HUES48 (cell line): ENCODE measurements around the gene RASA3.

ENCODE experiments used
- H3K27ac ChIP-seq: one replicate; pipeline ENCODE4 v1.7.0; 2013; ENCODE audit warnings: low read depth, low read length, inconsistent platforms
- H3K27me3 ChIP-seq: 2 replicates; pipeline ENCODE4 v1.6.1; 2013; ENCODE audit warnings: mild to moderate bottlenecking, low read length; ENCODE audit not compliant: control insufficient read depth, insufficient read depth
- H3K36me3 ChIP-seq: 2 replicates; pipeline ENCODE4 v1.6.1; 2013; ENCODE audit warnings: low read length; ENCODE audit not compliant: control insufficient read depth, insufficient read depth
- H3K4me1 ChIP-seq: 2 replicates; pipeline ENCODE4 v1.6.1; 2013; ENCODE audit warnings: mild to moderate bottlenecking, low read length; ENCODE audit not compliant: control insufficient read depth, insufficient read depth
- H3K4me3 ChIP-seq: 2 replicates; pipeline ENCODE4 v1.5.1; 2013; ENCODE audit warnings: mild to moderate bottlenecking, low read depth, low read length
- H3K9ac ChIP-seq: 2 replicates; pipeline ENCODE4 v1.6.1; 2013; ENCODE audit warnings: mild to moderate bottlenecking, low read depth, low read length, moderate library complexity
- H3K9me3 ChIP-seq: 2 replicates; pipeline ENCODE4 v1.6.1; 2013; ENCODE audit warnings: low read length; ENCODE audit not compliant: control insufficient read depth, insufficient read depth

The RASA3 gene

DNA sequence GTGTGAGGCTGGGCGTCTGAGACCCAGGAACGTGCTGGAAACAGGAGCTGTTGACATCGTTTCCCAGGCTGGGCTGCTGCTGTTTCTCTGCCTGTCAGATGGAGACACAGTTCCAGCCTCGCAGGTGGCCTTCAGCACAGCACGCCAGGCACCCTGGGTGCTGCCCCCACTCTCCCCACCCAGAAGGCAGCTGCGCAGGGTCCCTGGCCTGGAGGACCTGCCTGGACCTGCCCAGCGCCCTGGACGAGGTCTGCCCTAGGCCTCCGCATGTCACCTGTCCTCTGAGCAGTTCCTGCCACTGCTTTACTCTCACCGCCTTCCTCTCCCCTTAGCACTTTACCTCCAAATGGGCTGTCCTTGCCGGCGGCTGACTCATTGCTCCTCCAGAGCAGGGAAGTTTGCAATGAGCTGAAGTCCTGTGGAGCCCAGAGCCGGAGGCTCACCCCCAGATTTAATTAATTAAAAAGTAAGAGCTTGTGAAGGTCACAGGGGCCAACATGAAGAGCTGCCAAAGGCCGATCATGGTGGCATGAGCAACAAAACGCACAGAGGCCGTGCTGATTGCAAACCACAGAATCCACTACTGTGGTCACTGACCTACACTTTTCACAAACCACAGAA is 190.7 kb downstream of the RASA3 start:
- Histone ChIP-seq H3K4me3 (no peak overlapping the region), H3K9ac (no peak overlapping the region), H3K4me1 (no peaks in the 10 kb centered on the region), H3K27ac (no peak overlapping the region), H3K36me3 (no peaks in the 10 kb centered on the region), H3K9me3 (no peaks in the 10 kb centered on the region), H3K27me3 (no peaks in the 10 kb centered on the region)

GRCh38 chr13:113939944-113940297 is 192.5 kb downstream of the RASA3 start:
- Histone ChIP-seq H3K36me3 (no peaks in the 10 kb centered on the region), H3K9ac (no peak overlapping the region), H3K27ac (no peak overlapping the region), H3K4me3 (no peak overlapping the region), H3K9me3 (no peaks in the 10 kb centered on the region), H3K27me3 (no peaks in the 10 kb centered on the region), H3K4me1 (peaks cover 3% of the 10 kb centered on the region; the same call in 1 of the 2 replicates)

- no peak overlapping the region for H3K4me3 ChIP-seq
- no peaks in the 10 kb centered on the region for H3K27me3 ChIP-seq
- H3K36me3 ChIP-seq: no peaks in the 10 kb centered on the region
- H3K9ac ChIP-seq: no peak overlapping the region
- no peak overlapping the region for H3K27ac ChIP-seq
- H3K4me1 ChIP-seq: peaks cover 3% of the 10 kb centered on the region; the same call in 1 of the 2 replicates
- H3K9me3 ChIP-seq: no peaks in the 10 kb centered on the region
These were observed 193.1 kb downstream of the RASA3 start for GRCh38 chr13:113939129-113939943.

- no peaks in the 10 kb centered on the region for H3K27me3 ChIP-seq
These were observed 193.7 kb downstream of the RASA3 start for GRCh38 chr13:113938716-113939115.

GRCh38 chr13:113938246-113938645 is 194.2 kb downstream of the RASA3 start:
- no peaks in the 10 kb centered on the region for H3K36me3 ChIP-seq
- H3K27me3 ChIP-seq: no peaks in the 10 kb centered on the region
- H3K9ac ChIP-seq: no peak overlapping the region
- peaks cover 3% of the 10 kb centered on the region; the same call in 1 of the 2 replicates for H3K4me1 ChIP-seq
- H3K9me3 ChIP-seq: no peaks in the 10 kb centered on the region
- H3K27ac ChIP-seq: no peak overlapping the region
- H3K4me3 ChIP-seq: no peak overlapping the region

More at GRCh38 chr13:113938716-113939115, 193.7 kb downstream of the RASA3 start:
- H3K36me3 ChIP-seq: no peaks in the 10 kb centered on the region
- H3K27ac ChIP-seq: no peak overlapping the region
- peaks cover 3% of the 10 kb centered on the region; the same call in 1 of the 2 replicates for H3K4me1 ChIP-seq
- H3K4me3 ChIP-seq: no peak overlapping the region
- H3K9ac ChIP-seq: no peak overlapping the region
- H3K9me3 ChIP-seq: no peaks in the 10 kb centered on the region

- Histone ChIP-seq H3K27me3 (no peaks in the 10 kb centered on the region), H3K9me3 (no peaks in the 10 kb centered on the region), H3K36me3 (no peaks in the 10 kb centered on the region), H3K27ac (no peak overlapping the region), H3K4me1 (peaks cover 3% of the 10 kb centered on the region; the same call in 1 of the 2 replicates), H3K9ac (no peak overlapping the region), H3K4me3 (no peak overlapping the region)
These were observed 194.8 kb downstream of the RASA3 start for GRCh38 chr13:113937527-113938180.

- Histone ChIP-seq H3K36me3 (no peaks in the 10 kb centered on the region), H3K27me3 (no peaks in the 10 kb centered on the region), H3K4me1 (peaks cover 3% of the 10 kb centered on the region; the same call in 1 of the 2 replicates), H3K9ac (no peak overlapping the region), H3K27ac (no peak overlapping the region), H3K4me3 (no peak overlapping the region), H3K9me3 (no peaks in the 10 kb centered on the region)
These were observed 195.3 kb downstream of the RASA3 start for GRCh38 chr13:113937073-113937472.

DNA sequence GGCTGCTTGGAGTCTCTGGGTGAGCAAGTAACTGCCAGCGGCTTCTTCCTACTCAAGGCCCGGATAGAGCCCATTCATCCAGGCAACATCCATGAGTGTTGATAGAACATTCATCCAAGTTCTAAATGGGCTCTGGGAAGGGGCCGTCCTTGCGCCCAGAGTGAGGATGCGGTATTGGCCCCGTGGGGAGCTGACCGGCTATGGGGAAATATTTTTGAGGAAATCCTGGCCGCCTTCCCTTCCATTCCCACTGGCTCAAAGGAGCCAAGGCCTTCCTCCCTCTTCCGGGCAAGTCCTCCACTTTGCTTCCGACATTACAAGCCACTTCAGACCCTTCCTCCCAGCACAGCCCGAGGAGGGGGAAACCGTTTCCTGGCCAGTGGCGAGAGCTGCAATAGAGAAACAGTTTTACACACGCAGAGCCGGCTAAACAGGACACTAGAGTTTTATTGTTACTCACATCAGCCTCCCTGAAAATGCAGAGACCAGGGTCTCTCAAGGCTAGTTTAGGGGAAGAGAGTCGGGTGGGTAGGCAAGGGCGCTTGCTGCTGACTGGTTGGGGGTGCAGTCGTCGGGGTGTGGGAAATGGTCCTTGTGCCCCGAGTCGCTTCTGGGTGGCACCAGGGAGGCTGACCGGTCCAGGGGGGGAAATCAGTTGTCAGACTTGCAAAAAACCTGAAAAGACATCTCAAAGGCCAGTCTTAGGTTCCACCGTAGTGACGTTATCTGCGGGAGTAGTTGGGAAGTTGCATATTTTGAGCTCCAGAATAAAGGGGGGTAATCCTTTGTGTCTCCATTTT is 196.1 kb downstream of the RASA3 start:
- Histone ChIP-seq H3K9me3 (no peaks in the 10 kb centered on the region), H3K27me3 (no peaks in the 10 kb centered on the region), H3K4me3 (no peak overlapping the region), H3K36me3 (no peaks in the 10 kb centered on the region), H3K4me1 (peaks cover 3% of the 10 kb centered on the region; the same call in 1 of the 2 replicates), H3K27ac (no peak overlapping the region), H3K9ac (no peak overlapping the region)

GRCh38 chr13:113935001-113935844 is 197.2 kb downstream of the RASA3 start:
- Histone ChIP-seq H3K27me3 (no peaks in the 10 kb centered on the region), H3K9ac (no peak overlapping the region), H3K4me3 (no peak overlapping the region), H3K4me1 (peaks cover 3% of the 10 kb centered on the region; the same call in 1 of the 2 replicates), H3K36me3 (no peaks in the 10 kb centered on the region), H3K9me3 (no peaks in the 10 kb centered on the region), H3K27ac (no peak overlapping the region)

- no peaks in the 10 kb centered on the region for H3K9me3 ChIP-seq
- H3K27me3 ChIP-seq: no peaks in the 10 kb centered on the region
- no peaks in the 10 kb centered on the region for H3K36me3 ChIP-seq
- H3K27ac ChIP-seq: no peak overlapping the region
- H3K9ac ChIP-seq: no peak overlapping the region
- H3K4me3 ChIP-seq: no peak overlapping the region
- H3K4me1 ChIP-seq: peaks cover 3% of the 10 kb centered on the region; the same call in 1 of the 2 replicates
These were observed 197.8 kb downstream of the RASA3 start for GRCh38 chr13:113934576-113934975.
